GM18520 (cell line): ENCODE measurements around the gene ZNF414.
"Not testable (repeated sequence)": the region's sequence is repeated elsewhere in the genome, so short reads cannot be mapped to it uniquely, and the experiment has no call there.

Experiments used
- ATAC-seq: cut with Tn5 transposase; IDR thresholded peaks from one replicate; pipeline ENCODE4 v1.9.1; 2021; ENCODE audit not compliant: unreplicated experiment

Gene ZNF414

DNA sequence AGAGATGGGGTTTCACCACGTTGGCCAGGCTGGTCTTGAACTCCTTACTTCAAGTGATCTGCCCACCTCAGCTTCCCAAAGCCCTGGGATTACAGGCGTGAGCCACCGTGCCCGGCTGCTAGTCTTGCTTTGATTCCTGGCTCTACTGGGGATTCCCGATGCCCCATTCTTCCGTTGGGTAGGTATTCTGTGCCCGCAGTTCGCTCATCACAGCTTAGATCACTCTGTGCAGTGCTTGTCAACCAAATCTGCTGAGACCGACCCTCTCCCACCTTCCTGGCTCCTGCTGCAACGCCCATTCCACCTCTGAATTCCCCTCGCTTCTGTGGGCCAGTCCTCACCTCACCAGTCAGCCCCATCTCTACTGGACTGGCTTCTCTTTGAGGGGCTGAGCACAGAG lies 4.6 kb upstream of the ZNF414 start:
- no peak for ATAC-seq

GRCh38 chr19:8517551-8518442 lies 3.8 kb upstream of the ZNF414 start:
- ATAC-seq, result no peak

- no peak for ATAC-seq
Measured at GRCh38 chr19:8515317-8515716, 1.4 kb upstream of the ZNF414 start.

- not testable (repeated sequence) for ATAC-seq
Measured at GRCh38 chr19:8514505-8515009, 590 bp upstream of the ZNF414 start.

- no peak for ATAC-seq
Measured at GRCh38 chr19:8513036-8513686, 806 bp downstream of the ZNF414 start.

DNA sequence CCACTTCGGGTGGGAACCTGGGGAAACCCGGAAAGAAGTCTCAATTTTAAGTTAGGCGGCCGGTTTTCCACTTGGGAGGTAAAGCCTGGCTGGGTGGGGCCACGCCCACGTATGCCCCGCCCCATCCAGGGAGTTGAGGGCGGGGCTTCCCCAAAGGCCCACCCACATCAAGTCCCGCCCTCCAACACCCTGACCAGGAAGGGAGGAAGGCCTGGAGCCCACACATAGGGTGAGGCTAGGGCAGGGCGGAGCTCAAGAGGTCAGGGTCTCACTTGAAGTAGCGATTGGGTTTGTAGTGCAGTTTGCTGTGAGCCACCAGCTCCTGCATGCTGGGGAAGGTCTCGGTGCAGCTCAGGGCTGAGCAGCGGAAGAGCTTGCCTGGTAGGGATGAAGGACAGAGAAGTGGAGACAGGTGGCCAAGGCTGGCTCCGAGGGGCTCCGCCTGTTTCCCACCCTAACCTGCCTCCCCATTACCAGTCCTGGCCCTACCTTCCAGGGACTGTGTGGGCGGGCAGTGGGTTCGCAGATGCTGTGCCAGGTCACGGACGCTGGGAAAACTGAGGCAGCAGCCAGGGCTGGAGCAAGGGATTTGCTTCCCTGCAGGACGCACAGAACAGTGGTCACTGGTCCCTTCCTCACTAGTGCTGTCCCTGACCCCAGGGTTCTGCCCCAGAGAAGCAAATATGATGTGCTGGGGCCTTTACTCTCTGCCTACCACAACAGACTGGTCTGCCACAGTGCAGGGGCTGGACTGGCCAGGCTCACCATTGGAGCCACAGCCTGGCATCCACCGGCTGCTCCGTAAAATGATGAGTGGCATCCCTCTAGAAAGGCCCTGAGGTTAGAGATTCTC lies 1.6 kb downstream of the ZNF414 start:
- ATAC-seq, result no peak

- no peak for ATAC-seq
Measured at GRCh38 chr19:8511573-8512101, 2.3 kb downstream of the ZNF414 start.

GRCh38 chr19:8510589-8511115 lies 3.3 kb downstream of the ZNF414 start:
- no peak for ATAC-seq

DNA sequence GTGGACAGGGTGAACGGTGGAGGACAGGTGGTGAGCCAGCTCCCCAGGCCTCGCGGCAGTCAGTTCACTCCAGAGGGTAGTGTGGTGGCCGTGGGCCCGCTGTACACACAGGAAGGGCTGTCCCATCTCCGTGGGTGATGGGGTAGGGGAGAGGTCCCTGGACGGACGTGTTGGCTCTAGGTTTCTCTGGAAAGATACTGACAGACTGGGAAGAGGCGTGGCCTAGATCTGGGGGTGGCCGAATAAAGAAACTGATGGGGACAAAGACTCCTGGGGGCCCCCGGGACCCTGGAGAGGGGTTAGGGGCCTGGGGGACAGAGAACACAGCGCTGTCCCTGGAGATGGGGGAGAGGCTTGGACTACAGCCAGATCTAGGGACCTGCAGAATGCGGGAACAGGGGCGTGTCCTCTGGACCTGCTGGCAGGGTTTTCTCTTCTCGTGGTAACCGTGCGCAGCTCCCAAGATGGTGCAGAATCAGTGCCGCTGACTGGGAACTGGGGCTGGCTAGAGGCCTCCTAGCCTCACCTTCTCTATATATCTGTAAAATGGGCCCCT lies 7.5 kb downstream of the ZNF414 start:
- ATAC-seq, result no peak

GRCh38 chr19:8505680-8506401 lies 8.1 kb downstream of the ZNF414 start:
- ATAC-seq, result no peak

DNA sequence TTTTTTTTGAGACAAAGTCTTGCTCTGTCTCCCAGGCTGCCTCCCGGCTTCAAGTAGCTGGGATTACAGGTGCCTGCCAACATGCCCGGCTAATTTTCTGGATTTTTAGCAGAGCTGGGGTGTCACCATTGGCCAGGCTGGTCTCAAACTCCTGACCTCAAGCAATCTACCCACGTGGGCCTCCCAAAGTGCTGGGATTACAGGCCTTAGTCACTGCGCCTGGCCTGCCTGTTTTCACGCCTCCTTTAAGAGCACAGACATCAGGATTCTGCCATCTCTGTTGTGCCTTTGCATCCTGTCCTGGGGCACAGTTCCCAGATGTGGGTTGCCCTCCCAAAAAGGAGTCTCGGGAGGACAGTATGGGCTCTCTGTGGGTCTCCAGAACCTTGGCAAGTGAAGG lies 9.0 kb downstream of the ZNF414 start:
- ATAC-seq, result no peak

- ATAC-seq, result no peak
Measured at GRCh38 chr19:8504171-8504570, 9.8 kb downstream of the ZNF414 start.

DNA sequence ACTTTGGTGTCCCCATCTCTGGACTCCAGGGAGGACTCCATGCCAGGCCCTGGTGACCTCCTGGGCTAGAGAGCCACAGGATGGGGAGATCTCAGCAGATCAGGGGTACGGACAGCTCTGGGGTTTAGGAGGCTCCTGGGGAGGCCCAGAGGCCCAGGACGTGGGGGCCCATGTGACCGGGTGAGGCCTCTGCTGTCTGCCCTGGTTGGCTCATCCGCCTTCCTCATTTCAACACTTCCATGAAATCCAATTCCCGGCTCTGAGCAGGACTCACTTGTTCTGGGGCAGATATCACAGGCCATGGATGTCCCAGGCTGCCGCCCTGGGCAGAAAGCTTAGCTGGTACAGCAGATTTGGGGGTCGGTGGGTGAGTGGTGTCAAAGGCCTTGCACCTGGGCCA lies 10.5 kb downstream of the ZNF414 start:
- ATAC-seq, result no peak

- no peak for ATAC-seq
Measured at GRCh38 chr19:8501981-8502380, 12.0 kb downstream of the ZNF414 start.

DNA sequence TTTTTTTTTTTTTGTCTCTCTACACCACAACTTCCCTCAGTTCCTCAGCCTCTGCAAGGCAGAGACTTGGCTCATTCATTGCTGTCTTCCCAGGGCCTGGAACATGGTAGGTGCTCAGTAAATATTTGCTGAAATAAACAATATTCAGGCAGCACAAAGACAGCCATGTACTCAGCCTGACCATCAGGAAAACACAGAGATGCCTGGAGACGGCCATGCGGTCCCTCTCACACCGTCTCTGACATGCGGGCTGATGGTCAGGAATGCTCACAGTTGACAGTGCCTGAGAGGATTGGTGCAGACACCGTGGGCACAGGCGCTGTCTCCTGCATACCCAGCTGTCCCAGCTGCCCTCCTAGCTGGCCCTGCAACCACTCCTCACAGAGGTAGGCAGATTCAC lies 12.5 kb downstream of the ZNF414 start:
- ATAC-seq, result no peak

GRCh38 chr19:8500158-8500557 lies 13.8 kb downstream of the ZNF414 start:
- ATAC-seq, result no peak

GRCh38 chr19:8499048-8499833 lies 14.7 kb downstream of the ZNF414 start:
- no peak for ATAC-seq

DNA sequence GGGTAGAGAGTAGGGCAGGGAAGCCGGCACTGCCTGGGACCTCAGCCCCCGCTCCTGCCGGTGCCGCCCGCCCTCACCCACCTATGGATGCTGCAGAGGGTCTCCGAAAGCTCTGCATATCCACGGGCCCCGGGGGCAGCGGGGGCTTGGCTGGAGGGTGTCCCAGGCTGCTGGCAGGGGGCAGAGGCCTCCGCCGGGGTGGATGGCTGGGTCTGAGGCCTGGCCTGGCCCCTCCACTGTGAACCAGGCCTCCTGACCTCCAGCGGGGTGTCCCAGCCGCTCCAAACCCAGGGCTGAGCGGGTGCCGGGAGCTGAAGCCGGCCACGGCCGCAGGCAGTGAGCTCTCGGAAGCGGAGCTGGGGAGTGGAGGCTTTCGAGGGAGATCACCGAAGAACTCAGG lies 15.7 kb downstream of the ZNF414 start:
- no peak for ATAC-seq

DNA sequence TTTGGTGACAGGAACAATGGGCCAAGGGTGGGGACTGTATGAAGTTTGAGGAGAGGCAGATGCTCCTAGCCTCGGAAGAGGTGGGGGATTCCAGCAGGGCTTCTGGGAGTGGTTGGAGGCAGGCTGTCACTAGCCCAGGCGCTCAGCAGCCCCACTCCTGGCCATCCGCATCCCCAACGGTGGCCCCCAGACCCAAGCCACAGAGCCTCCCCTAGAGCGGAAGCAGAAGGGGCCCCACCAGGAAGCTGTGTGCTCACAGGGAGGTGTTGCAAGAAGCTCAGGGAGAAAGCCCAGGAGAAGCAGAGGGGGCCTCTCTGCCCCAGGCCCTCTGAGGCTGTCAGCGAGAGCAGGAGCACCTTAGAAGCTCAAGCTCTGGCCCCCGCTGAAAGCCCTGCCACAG lies 19.8 kb downstream of the ZNF414 start:
- ATAC-seq, result no peak
